ENCODE data around the gene PLCD3.
A peak's percentile ranks its signal among the peaks of the same experiment; 100 is the strongest.

Gene PLCD3

DNA sequence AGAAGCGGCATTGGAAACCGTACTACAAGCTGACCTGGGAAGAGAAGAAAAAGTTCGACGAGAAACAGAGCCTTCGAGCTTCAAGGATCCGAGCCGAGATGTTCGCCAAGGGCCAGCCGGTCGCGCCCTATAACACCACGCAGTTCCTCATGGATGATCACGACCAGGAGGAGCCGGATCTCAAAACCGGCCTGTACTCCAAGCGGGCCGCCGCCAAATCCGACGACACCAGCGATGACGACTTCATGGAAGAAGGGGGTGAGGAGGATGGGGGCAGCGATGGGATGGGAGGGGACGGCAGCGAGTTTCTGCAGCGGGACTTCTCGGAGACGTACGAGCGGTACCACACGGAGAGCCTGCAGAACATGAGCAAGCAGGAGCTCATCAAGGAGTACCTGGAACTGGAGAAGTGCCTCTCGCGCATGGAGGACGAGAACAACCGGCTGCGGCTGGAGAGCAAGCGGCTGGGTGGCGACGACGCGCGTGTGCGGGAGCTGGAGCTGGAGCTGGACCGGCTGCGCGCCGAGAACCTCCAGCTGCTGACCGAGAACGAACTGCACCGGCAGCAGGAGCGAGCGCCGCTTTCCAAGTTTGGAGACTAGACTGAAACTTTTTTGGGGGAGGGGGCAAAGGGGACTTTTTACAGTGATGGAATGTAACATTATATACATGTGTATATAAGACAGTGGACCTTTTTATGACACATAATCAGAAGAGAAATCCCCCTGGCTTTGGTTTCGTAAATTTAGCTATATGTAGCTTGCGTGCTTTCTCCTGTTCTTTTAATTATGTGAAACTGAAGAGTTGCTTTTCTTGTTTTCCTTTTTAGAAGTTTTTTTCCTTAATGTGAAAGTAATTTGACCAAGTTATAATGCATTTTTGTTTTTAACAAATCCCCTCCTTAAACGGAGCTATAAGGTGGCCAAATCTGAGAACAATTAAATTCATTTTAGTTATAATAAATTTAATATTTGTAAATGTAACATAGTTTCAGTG is 17.7 kb upstream of the PLCD3 start:
- DNase-seq (ENCODE audit: low spot score) = peak; percentile 76

DNA sequence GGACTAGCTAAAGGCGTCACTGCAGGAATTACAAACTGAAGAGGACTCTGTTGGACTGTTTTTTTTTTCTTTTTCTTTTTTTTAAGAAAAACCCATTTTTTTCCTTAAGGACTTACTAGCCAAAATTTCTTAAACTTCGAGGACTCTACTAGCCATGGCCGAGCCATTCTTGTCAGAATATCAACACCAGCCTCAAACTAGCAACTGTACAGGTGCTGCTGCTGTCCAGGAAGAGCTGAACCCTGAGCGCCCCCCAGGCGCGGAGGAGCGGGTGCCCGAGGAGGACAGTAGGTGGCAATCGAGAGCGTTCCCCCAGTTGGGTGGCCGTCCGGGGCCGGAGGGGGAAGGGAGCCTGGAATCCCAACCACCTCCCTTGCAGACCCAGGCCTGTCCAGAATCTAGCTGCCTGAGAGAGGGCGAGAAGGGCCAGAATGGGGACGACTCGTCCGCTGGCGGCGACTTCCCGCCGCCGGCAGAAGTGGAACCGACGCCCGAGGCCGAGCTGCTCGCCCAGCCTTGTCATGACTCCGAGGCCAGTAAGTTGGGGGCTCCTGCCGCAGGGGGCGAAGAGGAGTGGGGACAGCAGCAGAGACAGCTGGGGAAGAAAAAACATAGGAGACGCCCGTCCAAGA is 16.8 kb upstream of the PLCD3 start:
- peak; percentile 96 for DNase-seq (ENCODE audit: low spot score)

DNA sequence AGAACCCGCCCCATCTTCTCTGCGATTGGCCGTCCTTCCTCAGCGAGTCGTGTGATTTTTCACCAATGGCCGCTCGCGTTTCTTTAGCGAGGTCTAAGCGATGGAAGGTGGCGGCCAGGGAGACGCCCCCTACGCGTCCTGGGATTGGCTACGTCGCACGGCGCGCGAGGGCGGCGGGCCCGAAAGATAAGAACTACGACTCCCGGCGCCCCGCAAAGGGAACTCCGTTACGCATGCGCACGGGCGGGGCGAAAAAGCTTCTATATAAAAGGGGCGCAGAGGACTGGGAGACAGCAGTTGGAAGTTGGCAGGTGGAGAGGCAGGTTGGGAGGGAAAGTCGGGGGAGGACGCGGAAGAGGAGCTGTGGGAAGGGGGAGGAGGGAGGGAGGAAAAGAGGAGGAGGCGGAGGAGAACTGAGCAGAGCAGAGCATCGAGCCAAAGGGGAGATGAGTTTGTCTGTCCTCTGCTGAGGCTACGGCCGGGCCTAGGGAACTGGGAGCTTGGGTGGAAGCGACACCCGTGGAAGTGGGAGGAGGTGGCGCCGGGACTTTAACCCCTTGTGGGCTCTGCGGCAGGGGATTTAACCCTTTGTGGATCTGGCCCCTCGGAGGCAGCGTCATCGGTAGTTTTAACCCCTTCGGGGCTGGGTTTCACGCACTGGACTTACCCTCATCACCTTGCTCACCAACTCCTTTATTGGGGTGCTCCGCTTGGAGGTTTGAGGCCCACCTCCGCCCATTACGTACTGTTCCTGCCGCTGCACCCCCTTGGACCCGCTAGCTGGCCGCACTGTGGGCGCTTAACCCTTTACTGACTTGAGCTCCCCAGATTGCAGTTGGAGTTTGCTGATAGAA is 16.1 kb upstream of the PLCD3 start, which contains the start of gene HEXIM1:
TSS of gene HEXIM1 (plus strand) at position 293 of the 854 bp plus-strand sequence. CDS start 716 bp downstream, outside the sequence.
- peak; percentile 100 for DNase-seq (ENCODE audit: low spot score)

GRCh38 chr17:45147581-45148182 is 15.4 kb upstream of the PLCD3 start:
- peak; percentile 93 for DNase-seq (ENCODE audit: low spot score)

- DNase-seq (ENCODE audit: low spot score) = no peak
Measured at GRCh38 chr17:45146890-45147580, 14.7 kb upstream of the PLCD3 start.

GRCh38 chr17:45146592-45146889 is 14.2 kb upstream of the PLCD3 start:
- no peak for DNase-seq (ENCODE audit: low spot score)

- no peak for DNase-seq (ENCODE audit: low spot score)
Measured at GRCh38 chr17:45146166-45146565, 13.9 kb upstream of the PLCD3 start.

GRCh38 chr17:45145035-45145389 is 12.7 kb upstream of the PLCD3 start:
- DNase-seq (ENCODE audit: low spot score) = peak; percentile 59

DNA sequence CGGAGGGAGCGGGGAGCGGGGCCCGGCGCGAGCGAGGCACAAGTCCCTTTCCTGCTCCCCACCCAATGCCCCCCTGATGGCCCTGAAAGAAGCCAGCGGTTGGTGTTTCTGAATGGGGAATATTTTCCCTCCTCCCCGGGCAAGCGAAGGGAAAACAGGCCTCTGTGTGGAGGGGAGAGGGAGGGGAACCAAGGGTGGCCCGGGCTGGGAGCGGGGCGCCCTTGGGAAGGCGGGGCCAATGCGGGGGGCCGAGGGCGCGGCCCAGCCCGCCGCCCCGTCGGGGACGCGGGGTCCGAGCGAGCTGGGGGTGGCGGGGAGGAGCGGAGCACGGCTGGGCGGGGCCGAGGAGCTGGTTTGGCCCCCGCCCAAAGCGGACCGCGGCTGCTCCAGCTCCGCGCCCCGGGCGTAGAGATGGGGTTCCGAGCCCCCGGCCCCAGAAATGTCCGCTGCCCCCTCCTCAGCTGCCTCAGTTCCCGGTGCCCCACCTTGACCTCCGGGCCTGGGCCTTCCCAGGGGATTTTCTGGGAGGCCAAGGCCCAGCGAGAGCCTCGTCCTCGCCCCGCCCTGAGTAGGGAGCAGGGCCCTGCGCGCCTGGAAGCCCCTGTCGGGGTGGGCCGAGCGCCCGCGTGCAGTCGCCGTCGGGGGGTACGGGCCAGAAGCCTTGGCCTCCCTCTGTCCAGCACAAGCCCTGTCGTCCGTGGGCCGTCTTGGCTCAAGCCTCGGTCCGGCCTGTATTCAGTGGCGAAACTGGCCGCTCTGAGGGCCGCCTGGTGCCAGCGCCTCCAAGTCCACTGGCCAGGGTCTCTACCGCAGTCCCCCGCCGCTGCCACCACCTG is 12.1 kb upstream of the PLCD3 start:
- peak; percentile 67 for DNase-seq (ENCODE audit: low spot score)

DNA sequence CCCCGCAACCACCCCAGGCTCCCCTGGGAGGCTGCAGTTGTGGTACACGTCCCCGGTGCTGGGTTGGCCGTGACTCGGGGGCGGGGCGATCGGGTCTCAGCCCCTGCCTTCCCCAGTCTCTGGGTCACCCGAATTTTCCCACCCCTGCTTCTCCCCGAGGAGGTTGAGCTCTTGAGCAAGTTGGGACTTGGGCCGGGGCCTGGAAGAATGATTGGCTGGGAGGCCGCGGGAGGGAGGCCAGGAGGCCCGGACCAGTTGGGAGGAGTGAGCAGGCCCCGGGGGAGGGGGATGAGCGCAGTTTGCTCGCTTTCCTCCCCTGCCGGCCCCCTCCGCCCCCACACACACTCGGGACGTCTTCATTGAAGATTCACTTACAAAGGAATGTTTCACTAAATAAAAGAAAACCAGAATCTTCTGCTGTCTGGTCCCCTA is 11.5 kb upstream of the PLCD3 start:
- peak; percentile 81 for DNase-seq (ENCODE audit: low spot score)

GRCh38 chr17:45143094-45143670 is 10.9 kb upstream of the PLCD3 start:
- DNase-seq (ENCODE audit: low spot score) = no peak

DNA sequence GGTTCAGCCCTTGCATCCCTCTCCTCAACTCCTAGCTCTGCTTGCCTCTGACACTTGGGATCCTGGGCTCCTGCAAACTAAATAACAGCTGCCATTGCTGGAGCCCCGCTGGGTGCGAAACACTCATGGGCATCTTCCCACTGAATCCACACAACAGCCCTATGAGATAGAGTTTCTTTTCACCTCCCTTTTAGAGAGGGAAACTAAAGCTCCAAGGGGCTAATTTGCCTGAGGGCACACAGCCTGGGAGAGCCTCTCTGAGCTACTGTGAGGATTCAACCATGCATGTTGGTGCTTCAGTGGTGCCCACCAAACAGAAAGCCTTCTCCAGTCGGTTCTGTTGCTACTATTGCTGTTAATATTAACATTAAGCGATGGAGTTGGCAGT is 7.2 kb upstream of the PLCD3 start:
- DNase-seq (ENCODE audit: low spot score) = no peak

DNA sequence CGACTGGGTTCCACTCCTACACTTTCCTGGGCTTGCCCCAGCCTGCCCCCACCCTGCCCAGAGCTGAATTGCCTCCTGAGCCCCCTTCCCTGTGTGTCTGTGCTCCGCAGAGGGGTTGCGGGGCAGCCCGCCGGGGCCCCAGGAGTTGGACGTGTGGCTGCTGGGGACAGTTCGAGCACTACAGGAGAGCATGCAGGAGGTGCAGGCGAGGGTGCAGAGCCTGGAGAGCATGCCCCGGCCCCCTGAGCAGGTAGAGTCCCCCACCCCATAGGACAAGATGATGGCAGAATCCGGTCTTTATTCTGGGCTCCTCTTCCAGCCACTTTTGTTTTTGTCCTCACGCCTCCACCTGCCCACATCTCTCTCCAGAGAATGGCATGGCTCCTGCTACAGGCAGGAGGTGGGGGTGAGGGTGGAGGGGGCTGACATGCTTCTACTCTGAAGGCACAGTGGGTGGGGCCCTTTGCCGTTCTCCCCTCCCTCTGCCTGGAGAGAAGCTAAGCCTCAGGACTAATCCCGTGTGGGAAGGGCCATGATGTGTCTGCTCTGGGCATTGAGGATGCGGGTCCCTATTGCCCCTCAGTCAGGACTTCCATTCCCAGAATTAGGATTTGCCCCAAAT is 6.7 kb upstream of the PLCD3 start:
- peak; percentile 76 for DNase-seq (ENCODE audit: low spot score)

DNA sequence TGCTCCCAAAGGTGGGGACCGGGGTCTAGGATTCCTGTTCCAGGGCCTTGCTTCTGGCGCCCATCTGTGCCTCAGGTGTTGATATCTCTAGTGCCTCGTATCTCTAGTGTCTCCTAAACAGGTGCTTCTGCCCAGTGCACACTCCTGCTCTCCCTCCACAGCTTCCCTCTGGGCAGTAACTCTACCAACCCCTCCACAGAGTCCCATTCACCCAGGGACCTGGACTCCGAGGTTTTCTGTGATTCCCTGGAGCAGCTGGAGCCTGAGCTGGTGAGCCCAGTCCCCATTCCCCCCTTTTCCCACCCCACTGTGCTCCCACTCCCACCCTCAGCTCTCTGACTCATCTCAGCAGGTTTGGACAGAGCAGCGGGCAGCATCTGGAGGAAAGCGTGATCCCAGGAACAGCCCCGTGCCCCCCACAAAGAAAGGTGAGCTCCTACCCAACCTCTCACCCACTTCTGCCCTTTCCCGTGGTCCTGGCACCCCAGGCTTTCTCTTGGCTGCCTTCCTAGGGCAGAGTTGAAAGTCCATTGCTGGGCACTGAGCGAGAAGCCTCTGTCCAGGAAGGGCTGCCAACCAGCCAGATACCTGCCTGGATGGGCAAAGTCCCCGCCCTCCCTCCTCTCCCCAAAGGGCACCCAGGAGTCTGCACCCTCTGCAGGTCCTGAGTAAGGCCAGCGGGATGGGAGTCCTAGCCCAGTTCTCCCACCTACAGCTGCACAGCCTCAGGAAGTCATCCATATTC is 5.4 kb upstream of the PLCD3 start:
- no peak for DNase-seq (ENCODE audit: low spot score)

DNA sequence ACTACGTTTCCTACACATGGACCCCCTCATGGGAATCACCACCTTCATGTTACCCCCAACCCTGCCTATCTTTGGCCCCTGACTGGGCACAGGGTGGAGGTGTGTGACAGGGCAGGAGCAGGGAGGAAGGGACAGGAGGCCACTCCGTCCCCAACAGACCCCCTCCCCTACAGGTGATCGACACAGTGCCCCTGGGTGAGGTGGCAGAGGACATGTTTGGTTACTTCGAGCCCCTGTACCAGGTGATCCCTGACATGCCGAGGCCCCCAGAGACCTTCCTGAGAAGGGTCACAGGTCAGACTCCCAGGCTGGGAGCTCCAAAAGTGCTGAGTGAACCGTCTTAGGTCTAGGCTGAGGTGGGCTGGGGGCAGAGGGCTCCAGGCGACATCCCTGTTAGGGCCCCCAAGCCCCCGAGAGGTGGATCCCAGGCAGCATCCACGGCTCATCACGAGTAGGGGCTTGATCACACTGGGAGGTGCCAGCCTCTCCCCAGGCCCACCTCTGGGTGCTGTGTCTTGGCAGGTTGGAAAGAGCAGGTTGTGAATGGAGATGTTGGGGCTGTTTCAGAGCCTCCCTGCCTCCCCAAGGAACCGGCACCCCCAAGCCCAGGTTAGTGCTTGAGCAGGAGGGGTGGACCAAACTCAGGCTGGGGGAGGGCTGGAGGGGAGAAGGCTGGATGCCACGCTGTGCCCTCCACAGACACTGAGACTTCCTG is 4.7 kb upstream of the PLCD3 start:
- no peak for DNase-seq (ENCODE audit: low spot score)

- DNase-seq (ENCODE audit: low spot score) = peak; percentile 72
Measured at GRCh38 chr17:45135978-45136791, 3.9 kb upstream of the PLCD3 start.

Data from ecto neural progenitor cell (in vitro differentiated cells).